HG02884 (cell line): ENCODE data around the gene EIF4E2.

Experiments used
- ATAC-seq: cut with Tn5 transposase; IDR thresholded peaks from one replicate; pipeline ENCODE4 v1.9.1; 2021; ENCODE audit warnings: mild to moderate bottlenecking, moderate library complexity; ENCODE audit not compliant: unreplicated experiment

Gene EIF4E2

GRCh38 chr2:232592772-232593395 is 42.4 kb downstream of the EIF4E2 start:
- ATAC-seq = no peak

DNA sequence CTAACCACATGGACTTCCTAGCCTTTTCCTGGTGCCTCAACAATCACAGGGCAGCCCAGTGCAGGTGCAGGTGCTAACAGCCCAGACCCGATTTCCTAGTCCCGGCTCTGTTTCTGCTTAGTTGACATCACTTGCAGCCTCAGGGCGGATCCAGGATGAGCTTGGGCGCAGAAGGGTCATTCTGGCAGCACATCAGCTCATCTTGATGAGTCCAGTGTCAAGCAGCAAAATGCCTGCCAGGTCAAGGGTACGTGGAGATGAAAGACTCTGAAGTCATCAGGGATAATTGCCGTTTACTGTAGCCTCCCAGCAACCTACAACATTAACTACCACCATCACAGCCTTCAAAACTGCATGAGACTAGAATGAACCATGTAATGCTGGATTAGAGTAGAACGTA is 43.5 kb downstream of the EIF4E2 start:
- ATAC-seq = no peak

GRCh38 chr2:232597362-232598079 is 47.0 kb downstream of the EIF4E2 start:
- ATAC-seq = no peak

DNA sequence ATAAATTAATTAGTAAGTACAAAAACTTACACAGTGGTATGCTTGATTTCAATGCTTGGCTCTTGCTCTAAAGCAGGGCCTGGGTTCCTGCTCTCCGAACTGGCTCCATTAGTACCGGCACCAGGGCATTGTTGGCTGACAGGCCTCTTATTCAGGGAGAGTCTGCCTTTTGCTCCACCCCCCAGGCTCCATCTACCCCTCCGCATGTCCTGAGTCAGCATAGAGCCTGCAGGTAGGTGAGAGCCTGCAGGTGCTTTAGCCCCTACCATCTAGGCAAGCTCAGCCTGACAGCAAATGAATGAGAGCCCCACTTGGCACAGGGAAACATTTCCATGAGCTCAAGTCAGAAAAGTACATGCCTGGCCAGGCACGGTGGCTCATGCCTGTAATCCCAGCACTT is 47.8 kb downstream of the EIF4E2 start:
- no peak for ATAC-seq

DNA sequence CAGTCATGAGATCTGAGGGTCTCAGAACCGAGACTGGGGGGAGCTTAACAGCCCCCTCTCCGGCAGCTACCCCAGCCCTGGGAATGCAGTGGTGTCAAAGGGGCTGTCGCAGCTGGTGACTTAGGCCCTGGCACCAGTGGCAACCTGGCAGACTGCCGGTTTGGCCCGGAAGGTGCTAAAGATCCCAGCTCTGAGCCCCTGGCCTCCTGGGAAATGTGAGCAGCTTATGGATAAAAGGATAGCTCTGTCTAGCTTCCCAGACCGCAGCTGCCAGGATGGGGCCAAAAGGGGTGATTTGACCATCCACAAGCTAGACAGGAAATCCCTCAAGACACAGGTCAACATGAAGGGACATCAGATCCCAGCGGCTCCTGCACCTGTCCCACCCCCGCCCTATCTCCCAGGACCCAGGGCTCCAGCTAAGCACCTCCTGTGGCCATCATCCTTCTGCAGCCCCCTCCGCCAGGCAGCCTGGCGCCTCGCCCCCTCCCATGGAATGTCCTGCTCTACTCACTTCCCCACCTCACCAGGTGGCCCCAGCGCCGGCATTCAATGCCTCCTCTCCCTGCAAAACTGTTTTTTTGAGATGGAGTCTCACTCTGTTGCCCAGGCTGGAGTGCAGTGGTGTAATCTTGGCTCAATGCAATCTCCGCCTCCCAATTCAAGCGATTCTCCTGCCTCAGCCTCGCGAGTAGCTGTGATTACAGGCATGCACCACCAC is 49.7 kb downstream of the EIF4E2 start:
- no peak for ATAC-seq

DNA sequence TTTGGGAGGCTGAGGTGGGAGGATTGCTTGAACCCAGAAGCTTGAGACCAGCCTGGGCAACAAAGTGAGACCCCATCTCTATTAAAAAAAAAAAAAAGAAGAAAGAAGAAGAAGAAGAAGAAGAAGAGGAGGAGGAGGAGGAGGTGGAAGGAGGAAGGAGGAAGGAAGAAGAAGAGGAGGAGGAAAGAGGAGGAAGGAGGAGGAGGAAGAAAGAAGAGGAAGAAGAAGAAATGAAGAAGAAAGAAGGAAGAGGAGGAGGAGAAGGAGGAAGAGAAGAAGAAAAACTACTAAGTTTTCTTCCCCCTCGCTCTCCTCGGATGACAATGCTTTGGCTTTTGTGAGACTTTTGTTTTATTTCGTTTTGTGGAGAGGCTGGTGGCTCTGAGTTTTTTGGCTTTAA is 52.8 kb downstream of the EIF4E2 start:
- ATAC-seq = no peak

- ATAC-seq = no peak
Observed at GRCh38 chr2:232604535-232604934, 54.0 kb downstream of the EIF4E2 start.

DNA sequence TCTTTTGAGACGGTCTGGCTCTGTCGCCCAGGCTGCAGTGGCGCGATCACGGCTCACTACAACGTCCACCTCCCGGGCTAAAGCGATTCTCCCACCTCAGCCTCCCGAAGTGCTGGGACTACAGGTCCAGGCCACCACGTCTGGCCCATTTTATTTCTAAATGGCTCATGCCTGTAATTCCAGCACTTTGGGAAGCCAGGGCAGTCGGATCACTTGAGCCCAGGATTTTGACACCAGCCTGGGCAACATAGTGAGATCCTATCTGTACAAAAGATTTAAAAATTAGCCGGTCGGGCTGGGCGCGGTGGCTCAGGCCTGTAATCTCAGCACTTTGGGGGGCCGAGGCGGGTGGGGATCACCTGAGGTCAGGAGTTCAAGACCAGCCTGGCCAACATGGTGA is 56.5 kb downstream of the EIF4E2 start:
- ATAC-seq = no peak

GRCh38 chr2:232609607-232610006 is 59.1 kb downstream of the EIF4E2 start:
- ATAC-seq = no peak

DNA sequence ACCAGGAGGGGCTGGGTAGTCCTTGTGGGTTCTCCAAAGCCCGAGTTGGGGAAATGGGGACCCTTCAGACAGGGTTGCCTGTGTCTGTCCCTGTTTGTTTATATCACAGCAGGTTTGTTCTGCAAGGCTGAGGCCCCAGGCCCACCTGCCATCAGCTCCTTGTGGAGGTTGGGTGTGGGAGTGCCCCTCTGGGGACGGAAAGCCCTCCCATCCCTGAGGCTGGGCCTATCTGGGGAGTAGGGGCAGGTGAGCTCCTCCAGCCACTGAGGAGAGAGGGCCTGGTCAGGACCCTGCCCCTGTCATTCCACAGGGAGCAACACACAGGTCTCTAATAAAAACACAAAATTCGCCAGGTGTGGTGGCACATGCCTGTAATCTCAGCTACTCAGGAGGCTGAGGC is 59.6 kb downstream of the EIF4E2 start:
- no peak for ATAC-seq

- no peak for ATAC-seq
Observed at GRCh38 chr2:232611061-232611460, 60.6 kb downstream of the EIF4E2 start.

- no peak for ATAC-seq
Observed at GRCh38 chr2:232611559-232612218, 61.2 kb downstream of the EIF4E2 start.

- no peak for ATAC-seq
Observed at GRCh38 chr2:232613538-232614134, 63.1 kb downstream of the EIF4E2 start.

- no peak for ATAC-seq
Observed at GRCh38 chr2:232615339-232615738, 64.8 kb downstream of the EIF4E2 start.
